H4 (cell line): ENCODE data around the gene MDFIC. TPM values are rescaled to one million over a fixed set of nuclear protein-coding genes. Genes with fewer than 3 reads are reported as not detected.
"Not testable (repeated sequence)": the region's sequence is repeated elsewhere in the genome, so short reads cannot be mapped to it uniquely, and the experiment has no call there.

Experiments
- DNase-seq: peaks from one replicate; pipeline ENCODE4 v3.0.0-alpha.2; 2015; ENCODE audit warnings: low spot score
- total RNA-seq: library from RNA; depleted of rRNA; stranded (reverse); fragments of >200 nt; shearing (Covaris generic); gene quantifications from 2 replicates; pipeline ENCODE4 v1.2.3, GENCODE V29; 2014; rRNA removed

MDFIC gene, protein sequence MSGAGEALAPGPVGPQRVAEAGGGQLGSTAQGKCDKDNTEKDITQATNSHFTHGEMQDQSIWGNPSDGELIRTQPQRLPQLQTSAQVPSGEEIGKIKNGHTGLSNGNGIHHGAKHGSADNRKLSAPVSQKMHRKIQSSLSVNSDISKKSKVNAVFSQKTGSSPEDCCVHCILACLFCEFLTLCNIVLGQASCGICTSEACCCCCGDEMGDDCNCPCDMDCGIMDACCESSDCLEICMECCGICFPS
- total RNA-seq: 16.5 and 20.7 TPM in 2 replicates

- DNase-seq: no peak
Observed at GRCh38 chr7:114922026-114922651, at the start of gene MDFIC. Gene MDFIC (plus strand): TSS chr7:114922094. CDS start chr7:114923034, 940 bp downstream.

- DNase-seq: no peak
Observed at GRCh38 chr7:114874170-114874569, 47.7 kb upstream of the MDFIC start.

DNA sequence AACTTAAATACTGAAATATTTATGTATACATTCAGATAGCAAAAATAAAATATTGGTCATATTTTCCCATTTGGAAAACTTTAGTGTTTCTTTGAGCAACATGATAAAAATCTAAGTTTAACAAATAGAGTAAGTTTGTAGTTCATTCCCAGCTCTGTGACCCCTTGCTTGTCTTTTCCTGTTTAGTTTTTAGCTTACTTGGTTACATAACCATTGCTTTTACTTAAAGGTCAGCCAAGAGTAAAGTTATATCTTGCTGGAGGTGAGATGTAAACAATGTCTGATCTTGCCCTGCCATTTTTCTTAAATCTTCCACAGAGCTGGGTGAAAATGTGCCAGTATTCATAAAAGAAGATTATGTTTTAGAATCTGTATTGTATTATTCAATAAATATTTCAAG is 46.7 kb upstream of the MDFIC start:
- DNase-seq: no peak

- no peak for DNase-seq
Observed at GRCh38 chr7:114879554-114879953, 42.3 kb upstream of the MDFIC start.

DNA sequence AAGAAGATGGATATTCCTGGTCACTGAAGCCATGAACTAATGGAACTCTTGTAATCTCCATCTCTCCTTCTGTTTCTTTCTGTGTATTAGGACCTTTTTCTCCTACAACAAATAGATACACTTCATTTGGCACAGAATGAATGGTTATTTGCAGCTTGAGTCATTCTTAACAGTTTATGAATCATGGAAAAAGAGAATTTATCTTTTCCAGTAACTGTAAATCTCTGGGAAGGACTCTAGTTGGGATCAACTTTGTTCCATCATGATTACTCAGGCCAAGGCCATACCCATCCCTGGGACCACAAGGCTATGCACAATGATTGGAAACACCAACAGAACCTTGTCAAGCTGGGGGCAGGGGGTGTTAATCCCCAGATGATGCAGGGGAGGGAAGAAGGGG is 36.1 kb upstream of the MDFIC start:
- DNase-seq: no peak

DNA sequence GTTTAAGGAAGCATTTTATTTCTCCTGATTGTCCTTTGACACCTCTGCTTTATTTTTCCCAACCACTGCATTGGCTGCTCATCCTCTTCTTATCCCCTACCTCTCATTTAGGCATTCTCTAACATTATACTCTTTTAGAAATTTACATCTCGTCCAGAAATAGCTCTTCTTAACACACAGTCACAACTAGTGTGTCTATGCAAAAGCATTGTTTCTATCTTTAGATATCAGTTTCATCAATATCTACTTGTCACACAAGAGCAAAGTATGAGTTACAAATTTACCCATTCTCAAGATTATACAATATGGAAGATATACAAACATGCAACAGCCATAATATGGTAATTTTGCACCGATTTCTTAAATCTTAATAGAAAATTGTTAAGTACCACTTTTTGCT is 35.7 kb upstream of the MDFIC start:
- DNase-seq: no peak

DNA sequence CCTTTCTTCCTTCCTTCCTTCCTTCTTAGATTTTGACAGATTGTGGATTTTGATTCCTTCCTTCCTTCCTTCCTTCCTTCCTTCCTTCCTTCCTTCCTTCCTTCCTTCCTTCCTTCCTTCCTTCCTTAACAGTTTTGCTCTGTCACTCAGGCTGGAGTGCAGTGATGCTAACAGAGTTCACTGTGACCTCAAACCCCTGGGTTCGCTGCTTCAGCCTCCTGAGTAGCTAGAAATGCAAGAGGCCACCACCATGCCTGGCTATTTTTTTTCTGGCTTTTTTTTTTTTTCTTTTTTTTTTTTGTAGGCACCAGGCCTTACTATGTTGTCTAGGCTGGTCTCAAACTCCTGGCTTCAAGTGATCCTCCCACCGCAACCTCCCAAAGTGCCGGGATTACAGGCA is 32.8 kb upstream of the MDFIC start:
- DNase-seq: not testable (repeated sequence)

- peak; percentile 88 for DNase-seq
Observed at GRCh38 chr7:114889646-114890285, 32.1 kb upstream of the MDFIC start.

DNA sequence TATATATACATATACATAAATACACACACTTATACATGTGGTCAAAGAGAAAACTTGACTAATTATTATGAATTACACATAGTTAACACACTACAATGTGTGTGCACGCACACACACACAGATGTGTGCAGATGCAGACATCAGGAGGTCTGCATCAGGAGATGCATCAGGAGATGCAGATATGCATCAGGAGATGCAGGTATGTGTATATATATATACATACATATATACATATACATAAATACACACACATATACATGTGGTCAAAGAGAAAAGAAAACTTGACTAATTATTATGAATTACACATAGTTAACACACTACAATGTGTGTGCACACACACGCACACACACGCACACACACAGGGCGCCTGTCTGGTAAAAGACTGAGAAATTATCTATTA is 31.3 kb upstream of the MDFIC start:
- no peak for DNase-seq

DNA sequence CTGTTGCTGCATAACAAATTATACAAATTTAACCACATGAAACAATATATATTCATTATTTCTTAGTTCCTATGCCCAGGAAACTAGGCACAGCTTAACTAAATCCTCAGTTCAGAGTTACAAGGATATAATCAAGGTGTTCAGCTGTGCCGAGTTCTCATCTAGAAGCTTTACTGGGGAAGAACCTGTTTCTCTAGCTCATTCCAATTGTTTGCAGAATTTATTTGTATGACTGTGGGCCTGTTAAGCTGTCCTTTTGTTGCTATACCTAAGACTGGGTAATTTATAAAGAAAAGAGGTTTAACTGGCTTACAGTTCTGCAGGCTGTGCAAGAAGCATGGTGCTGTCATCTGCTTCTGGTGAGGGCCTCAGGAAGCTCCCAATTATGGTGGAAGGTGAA is 21.8 kb upstream of the MDFIC start:
- DNase-seq: no peak

DNA sequence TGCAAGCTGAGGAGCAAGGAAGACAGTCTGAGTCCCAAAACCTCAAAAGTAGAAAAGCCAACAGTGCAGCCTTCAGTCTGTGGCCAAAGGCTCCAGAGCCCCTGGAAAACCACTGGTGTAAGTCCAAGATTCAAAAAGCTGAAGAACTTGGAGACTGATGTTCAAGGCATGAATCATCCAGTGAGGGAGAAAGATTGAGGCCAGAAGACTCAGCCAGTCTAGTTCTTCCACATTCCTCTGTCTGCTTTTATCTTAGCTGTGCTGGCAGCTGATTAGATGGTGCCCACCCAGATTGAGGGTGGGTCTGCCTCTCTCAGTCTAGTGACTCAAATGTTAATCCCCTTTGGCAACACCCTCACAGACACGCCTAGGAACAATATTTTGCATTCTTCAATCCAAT is 20.1 kb upstream of the MDFIC start:
- no peak for DNase-seq

- no peak for DNase-seq
Observed at GRCh38 chr7:114903131-114903530, 18.8 kb upstream of the MDFIC start.

- no peak for DNase-seq
Observed at GRCh38 chr7:114910787-114911186, 11.1 kb upstream of the MDFIC start.

DNA sequence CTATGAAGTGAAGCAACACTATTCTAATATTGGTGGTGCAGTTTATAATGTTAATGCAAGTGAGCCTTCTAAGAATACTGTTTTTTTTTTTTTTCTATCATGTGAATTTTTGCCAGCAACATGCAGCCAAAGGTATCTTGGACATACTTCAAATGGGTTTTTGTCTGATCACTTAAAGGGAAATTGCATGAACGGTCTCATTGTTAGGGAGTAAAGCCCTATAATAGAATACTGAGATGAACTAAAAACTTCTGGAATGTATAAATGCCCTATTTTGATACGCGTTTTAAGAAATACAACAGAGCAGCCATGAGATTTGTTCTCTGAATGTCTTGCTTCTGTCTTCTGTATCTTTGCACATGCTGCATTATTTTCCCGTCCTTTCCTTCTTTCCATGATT is 10.5 kb upstream of the MDFIC start:
- no peak for DNase-seq

DNA sequence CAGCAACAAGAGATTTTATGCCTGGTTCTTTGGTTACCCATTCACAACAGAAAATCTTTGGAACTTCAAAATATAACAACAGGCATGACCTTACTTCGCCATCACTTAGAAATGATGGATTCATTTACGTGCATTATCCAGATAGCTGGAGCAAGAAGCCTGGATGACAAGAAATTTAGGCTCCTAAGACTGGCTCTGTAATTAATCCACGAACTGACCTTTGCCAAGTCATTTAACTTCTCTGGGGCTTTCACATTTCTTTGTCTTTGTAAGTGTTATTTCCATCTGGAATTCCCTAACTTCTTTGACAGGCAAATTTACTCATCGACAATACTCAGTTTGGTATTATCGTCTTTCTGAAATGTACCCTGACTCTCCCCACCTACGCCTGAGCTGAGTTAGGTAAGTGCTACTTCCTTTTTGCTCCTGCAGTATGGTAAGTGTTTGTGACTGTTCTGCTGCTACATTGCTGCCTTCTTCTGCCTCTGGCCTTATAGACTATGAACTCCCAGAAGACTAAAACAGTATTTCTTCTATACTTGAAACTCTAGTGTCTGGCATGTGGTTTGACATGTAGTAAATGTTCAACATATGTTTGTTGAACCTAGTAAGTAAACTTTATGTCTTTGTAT is 5.5 kb upstream of the MDFIC start:
- DNase-seq: no peak

GRCh38 chr7:114917211-114917839 is 4.6 kb upstream of the MDFIC start:
- DNase-seq: no peak

DNA sequence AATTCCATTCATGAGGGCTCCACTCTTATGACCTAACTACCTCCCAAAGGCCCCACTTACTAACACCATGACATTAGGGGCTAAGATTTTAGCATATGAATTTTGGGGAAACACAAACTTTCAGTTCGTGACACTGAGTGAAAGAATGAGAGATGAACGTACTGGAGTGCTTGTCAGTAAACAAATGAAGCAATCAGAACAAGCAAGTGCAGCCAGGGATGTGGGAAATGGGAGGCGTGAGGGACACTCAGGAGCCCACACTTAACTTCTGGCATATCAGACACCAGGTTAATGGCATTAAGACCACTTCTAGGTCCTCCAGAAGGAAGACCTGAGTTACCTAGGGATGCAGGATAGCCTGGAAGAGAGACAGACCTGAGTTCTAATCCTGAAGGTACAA is 2.3 kb upstream of the MDFIC start:
- no peak for DNase-seq

- no peak for DNase-seq
Observed at GRCh38 chr7:114921631-114922025, 266 bp upstream of the MDFIC start.

GRCh38 chr7:114922652-114923402 is 933 bp downstream of the MDFIC start:
- peak; percentile 66 for DNase-seq

DNA sequence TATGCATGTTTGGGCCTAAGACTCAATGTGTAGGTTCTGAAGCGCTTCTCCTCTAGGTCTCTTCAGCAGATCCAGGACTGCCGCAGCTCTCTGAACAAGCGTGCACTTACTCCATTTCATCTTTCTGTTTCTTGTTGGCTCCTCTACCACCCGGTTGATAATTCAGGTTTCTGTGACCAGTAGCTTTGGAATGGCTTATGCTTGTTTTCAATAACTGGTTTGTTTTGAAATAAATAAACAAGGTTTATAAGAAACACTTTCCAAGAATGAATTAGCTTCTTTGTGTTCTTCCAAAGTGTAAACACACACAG is 1.5 kb downstream of the MDFIC start:
- no peak for DNase-seq

GRCh38 chr7:114924038-114924712 is 2.3 kb downstream of the MDFIC start:
- no peak for DNase-seq
